Measurements from ENCODE around the gene UCP1. TPM values are rescaled to one million over a fixed set of nuclear protein-coding genes. Genes with fewer than 3 reads are reported as not detected.

Gene UCP1
- not detected for total RNA-seq
- long read RNA-seq, result 0 reads

- DNase-seq (ENCODE audit: low spot score), result no peak
Observed at GRCh38 chr4:140568507-140569306, at the start of gene UCP1. Gene UCP1, minus strand, starts transcription at chr4:140568961. Its CDS starts 232 bp downstream, at chr4:140568729.

- no peak for DNase-seq (ENCODE audit: low spot score)
Observed at GRCh38 chr4:140617499-140618248, 48.9 kb upstream of the UCP1 start.

- no peak for DNase-seq (ENCODE audit: low spot score)
Observed at GRCh38 chr4:140615451-140615850, 46.7 kb upstream of the UCP1 start.

GRCh38 chr4:140612357-140612756 is 43.6 kb upstream of the UCP1 start:
- DNase-seq (ENCODE audit: low spot score), result no peak

- no peak for DNase-seq (ENCODE audit: low spot score)
Observed at GRCh38 chr4:140611854-140612253, 43.1 kb upstream of the UCP1 start.

GRCh38 chr4:140609548-140610425 is 41.0 kb upstream of the UCP1 start:
- DNase-seq (ENCODE audit: low spot score), result no peak

- no peak for DNase-seq (ENCODE audit: low spot score)
Observed at GRCh38 chr4:140607852-140608251, 39.1 kb upstream of the UCP1 start.

- no peak for DNase-seq (ENCODE audit: low spot score)
Observed at GRCh38 chr4:140604544-140604943, 35.8 kb upstream of the UCP1 start.

- DNase-seq (ENCODE audit: low spot score), result no peak
Observed at GRCh38 chr4:140603286-140603685, 34.5 kb upstream of the UCP1 start.

GRCh38 chr4:140602714-140603113 is 34.0 kb upstream of the UCP1 start:
- no peak for DNase-seq (ENCODE audit: low spot score)

- DNase-seq (ENCODE audit: low spot score), result no peak
Observed at GRCh38 chr4:140600408-140600807, 31.6 kb upstream of the UCP1 start.

- DNase-seq (ENCODE audit: low spot score), result no peak
Observed at GRCh38 chr4:140595065-140595464, 26.3 kb upstream of the UCP1 start.

GRCh38 chr4:140584439-140584838 is 15.7 kb upstream of the UCP1 start:
- no peak for DNase-seq (ENCODE audit: low spot score)

GRCh38 chr4:140581078-140581477 is 12.3 kb upstream of the UCP1 start:
- no peak for DNase-seq (ENCODE audit: low spot score)

- no peak for DNase-seq (ENCODE audit: low spot score)
Observed at GRCh38 chr4:140579278-140579677, 10.5 kb upstream of the UCP1 start.

- DNase-seq (ENCODE audit: low spot score), result no peak
Observed at GRCh38 chr4:140575489-140575888, 6.7 kb upstream of the UCP1 start.

- no peak for DNase-seq (ENCODE audit: low spot score)
Observed at GRCh38 chr4:140571620-140572019, 2.9 kb upstream of the UCP1 start.

GRCh38 chr4:140569307-140569638 is 512 bp upstream of the UCP1 start:
- DNase-seq (ENCODE audit: low spot score), result no peak

- DNase-seq (ENCODE audit: low spot score), result no peak
Observed at GRCh38 chr4:140559696-140560095, 9.1 kb downstream of the UCP1 start.

GRCh38 chr4:140557831-140558435 is 10.8 kb downstream of the UCP1 start:
- no peak for DNase-seq (ENCODE audit: low spot score)

- no peak for DNase-seq (ENCODE audit: low spot score)
Observed at GRCh38 chr4:140556372-140557085, 12.2 kb downstream of the UCP1 start.

Data from mesenteric fat pad (tissue), 1 donor.